Myocyte (in vitro differentiated cells): ENCODE results near the gene CREB5. TPM values are rescaled to one million over a fixed set of nuclear protein-coding genes. Genes with fewer than 3 reads are reported as not detected.

Experiments used
- DNase-seq: peaks from one replicate; pipeline ENCODE4 v3.0.0-alpha.2; 2012; ENCODE audit warnings: low read depth
- total RNA-seq: library from RNA; depleted of rRNA; stranded (reverse); fragments of >200 nt; gene quantifications from 2 replicates; pipeline ENCODE4 v1.2.3, GENCODE V29; 2014

CREB5 gene
- total RNA-seq, 1 donor from 2014 or later = 3.7 TPM

DNA sequence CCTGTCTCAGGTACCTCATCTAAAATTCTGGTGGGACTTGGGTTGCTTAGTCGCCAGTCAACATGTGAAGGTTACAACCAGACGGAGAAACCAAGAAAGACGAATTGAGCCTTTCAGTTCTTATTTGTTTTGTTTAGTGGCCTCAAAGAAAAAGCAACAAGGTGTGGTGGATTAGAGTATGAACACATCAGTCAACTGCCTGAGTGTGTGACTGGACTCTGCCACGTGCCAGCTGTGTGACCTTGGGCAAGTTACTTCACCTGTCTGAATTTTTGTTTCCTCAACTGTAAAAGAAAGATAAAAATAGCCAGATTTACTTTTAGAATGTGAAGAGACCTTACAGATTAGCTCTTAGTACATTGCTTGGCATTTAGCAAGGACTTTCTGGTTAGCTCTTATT is 259.2 kb downstream of the CREB5 start:
- DNase-seq = no peak

GRCh38 chr7:28672397-28672797 is 260.1 kb downstream of the CREB5 start:
- no peak for DNase-seq

- DNase-seq = no peak
Observed at GRCh38 chr7:28674359-28674782, 262.1 kb downstream of the CREB5 start.

DNA sequence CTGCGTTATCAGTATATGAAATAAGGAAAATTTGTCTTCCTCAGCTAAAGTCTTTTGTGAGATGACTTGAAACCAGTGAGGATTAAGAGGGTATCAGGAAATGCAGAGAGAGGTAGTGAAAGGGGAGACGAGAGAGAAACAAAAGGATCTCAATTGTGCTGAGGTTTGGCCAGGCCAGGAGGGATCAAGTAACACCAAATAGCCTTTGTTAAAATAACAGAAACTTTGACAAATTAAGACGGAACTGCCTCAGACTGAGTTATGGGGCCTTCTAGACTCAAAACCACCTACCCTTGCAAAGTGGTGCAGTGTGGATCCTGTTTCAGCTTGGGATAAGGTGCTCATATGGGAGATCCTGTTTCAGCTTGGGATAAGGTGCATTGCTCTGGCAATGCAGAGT is 263.1 kb downstream of the CREB5 start:
- no peak for DNase-seq

DNA sequence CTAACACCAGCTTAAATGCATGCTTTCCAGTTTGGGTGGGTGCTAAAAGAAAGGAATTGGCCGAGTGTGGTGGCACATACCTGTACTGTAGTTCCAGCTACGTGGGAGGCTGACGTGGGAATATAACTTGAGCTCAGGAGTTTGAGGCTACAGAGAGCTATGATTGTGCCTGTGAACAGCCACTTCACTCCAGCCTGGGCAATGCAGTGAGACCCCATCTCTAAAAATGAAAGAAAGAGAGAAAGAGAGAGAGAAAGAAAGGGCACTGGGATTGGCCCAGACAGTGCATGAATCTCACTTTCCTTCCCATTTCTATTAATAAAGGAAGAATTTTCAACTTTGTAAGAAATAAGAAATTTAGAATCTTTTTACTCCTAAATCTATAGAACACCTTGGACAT is 265.4 kb downstream of the CREB5 start:
- no peak for DNase-seq

DNA sequence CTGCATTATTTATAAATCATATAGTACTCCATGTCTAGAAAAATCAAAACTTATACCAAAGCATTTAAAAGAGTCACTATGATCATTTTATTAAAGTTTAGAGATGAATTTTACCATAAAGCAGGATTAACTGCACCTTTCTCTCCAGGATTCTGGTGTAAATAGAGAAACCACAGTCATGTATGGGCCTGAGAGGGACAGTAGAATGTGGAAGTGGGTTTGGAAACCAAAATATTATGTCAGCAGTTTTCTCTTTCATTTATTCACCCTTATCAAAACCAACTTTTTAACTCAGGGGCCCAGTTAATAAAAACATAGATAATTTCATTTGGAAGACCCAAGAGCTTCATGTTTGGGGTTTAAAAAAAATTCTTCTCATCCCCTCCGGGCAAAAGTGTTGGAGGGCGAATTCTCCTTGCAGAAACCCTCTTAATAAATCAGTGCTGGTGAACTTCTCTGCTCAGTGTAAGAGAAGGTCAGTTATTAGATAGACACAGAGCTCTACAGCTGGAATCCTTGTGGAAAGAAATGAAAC is 266.2 kb downstream of the CREB5 start:
- DNase-seq = no peak

- DNase-seq = no peak
Observed at GRCh38 chr7:28681693-28682310, 269.5 kb downstream of the CREB5 start.

DNA sequence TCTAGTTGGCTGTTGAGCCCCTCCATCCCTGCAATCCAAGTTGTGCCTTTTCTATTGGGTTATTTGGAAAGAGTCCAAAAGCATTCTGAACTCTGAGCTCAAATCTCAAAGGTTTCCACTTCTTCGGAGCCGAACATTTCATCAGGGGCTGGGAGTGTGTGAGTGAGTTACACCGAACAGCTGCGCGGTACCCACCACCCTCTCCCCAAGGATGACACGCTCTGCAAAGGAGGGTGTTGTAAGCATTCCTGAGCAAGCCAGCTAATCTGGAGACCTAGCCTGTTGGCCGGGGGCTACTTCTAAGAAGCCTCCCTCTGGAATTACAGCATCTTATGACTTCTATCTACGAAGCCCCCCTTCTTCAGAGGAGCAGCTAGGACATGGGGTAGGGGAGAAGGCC is 270.5 kb downstream of the CREB5 start:
- no peak for DNase-seq

DNA sequence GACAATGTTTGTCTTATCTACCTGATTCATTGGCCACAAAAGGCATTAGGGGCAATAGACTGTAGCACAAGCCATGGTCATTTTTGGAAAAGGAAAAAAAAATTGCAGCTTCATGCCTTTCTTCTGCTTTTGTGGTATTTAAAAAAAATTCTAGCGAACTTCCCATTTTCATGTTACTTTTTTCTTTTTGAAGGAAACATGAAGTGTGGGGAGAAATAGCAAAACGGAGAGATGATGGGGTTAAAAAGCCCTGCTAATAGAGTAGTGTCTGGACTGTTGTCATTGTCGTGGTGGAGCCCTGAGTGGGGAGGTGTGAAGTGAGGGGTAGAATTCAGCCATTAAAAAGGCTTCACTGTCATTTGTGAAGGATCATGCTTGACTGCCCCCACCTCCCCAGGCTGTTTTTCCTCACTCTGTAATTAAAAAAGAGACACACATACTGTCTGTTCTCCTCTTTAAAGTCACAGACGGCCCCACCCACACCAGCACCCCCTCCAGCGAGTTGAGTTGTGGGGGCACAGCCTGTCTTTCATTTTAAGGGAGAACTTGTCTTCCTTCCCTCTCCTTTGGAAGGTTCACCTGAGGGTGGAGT is 272.4 kb downstream of the CREB5 start:
- no peak for DNase-seq

DNA sequence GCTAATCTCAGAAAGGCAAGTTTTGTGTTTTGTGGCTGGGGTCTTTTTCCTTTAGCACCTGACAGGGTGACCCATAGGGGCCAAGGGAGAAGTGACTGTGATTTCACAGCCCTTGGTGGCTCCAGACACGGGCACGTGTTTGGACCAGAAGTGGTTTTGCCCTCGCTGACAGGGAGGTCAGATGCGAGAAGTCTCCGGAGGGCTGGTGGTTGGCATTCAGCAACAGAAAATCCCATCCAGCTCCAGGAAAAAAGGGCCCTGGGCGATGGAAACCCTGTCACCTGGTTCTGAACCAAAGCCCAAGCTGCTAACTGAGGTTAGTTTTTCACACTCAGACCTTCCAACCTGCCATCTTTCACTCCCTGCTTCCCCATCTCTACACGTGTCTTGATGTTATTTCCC is 272.9 kb downstream of the CREB5 start:
- no peak for DNase-seq

- peak; percentile 100 for DNase-seq
Observed at GRCh38 chr7:28685644-28686417, 273.5 kb downstream of the CREB5 start.

DNA sequence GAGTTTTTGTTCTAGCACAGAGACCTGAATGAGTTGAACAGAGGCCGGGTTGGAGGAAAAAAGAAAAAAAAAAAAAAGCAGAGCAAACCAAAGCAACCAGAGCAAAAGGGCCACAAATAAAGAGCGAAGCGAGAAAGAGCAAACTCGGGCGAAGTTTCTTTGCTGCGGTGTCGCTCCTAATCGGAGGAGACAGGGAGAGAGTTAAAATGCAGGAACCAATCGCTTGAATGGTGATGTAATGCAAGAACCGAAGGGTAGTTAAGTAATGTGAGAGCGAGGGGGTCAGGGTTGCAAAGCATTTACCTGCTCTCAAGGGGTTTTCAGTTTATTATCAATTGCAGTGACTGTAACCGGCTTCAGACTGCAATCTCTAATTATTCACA is 274.1 kb downstream of the CREB5 start:
- DNase-seq = peak; percentile 65

DNA sequence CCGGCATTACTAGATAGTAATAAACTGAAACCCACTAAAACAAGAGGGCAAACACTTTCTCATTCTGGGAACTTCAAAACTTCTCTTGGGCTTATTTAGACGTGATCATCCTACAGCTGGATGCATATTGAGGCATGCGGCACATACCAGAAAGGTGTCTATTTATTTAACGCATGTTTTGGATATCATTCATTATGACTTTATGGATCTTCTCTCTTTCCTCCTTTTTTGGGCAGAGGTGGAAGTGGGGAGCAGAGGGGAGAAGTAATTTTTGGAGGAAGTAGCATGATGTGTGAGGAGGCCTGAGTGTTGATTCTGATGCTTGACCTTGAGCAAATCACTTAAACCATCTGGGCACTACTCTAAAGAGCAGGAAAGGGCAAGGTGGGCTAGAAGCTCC is 275.2 kb downstream of the CREB5 start:
- DNase-seq = no peak

GRCh38 chr7:28688174-28688573 is 275.9 kb downstream of the CREB5 start:
- no peak for DNase-seq

- peak; percentile 94 for DNase-seq
Observed at GRCh38 chr7:28688651-28689050, 276.3 kb downstream of the CREB5 start.

GRCh38 chr7:28695300-28696295 is 283.3 kb downstream of the CREB5 start:
- DNase-seq = peak; percentile 51

DNA sequence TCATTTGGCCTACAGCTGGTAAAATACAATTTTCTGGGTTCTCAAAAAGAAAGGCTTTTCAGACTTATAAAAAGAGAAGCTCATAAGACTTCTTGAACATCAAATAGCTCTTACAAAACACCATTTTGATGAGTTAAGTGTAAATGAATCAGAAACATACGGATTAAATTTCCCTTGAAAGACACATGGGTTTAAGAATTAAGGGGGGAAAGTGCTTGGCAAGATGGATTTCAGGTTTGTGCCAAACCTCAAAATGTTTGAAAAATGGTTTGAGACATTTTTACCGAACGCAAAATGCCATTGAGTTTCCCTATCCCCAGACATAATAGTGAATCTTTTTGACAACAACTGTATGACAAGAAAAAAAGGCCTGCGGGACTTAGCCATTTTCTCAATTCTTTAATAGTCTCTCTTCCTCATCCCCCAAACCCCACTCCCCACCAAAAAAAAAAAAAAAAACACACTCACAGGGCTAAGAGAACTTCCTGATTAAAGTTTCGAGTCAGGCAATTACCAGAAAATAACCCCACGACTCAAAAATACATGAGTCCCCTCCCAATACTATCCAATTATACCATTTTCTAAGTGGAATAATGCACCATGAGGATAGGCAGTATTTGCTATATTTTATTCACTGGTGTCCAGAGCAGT is 285.7 kb downstream of the CREB5 start:
- peak; percentile 34 for DNase-seq

DNA sequence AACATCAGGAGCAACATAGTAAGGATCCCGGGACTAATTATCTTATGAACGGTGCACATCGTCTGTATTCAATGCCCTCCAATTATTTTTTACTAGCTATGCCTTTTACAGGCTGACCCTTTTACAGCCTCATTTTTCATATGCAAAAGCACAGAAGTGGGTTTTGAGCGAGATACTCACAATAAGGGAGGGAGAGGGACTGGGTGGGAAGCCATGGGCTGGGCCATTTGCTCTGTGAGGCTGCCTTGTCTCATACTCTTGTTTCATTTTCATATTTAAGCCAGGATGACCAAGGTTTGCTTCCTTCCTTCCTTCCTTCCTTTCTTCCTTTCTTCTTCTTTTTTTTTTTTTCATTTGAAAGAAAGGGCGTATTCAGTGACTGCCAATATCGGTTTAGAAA is 286.5 kb downstream of the CREB5 start:
- DNase-seq = no peak

GRCh38 chr7:28700096-28700495 is 287.8 kb downstream of the CREB5 start:
- DNase-seq = no peak

GRCh38 chr7:28700790-28701203 is 288.5 kb downstream of the CREB5 start:
- DNase-seq = peak; percentile 56

DNA sequence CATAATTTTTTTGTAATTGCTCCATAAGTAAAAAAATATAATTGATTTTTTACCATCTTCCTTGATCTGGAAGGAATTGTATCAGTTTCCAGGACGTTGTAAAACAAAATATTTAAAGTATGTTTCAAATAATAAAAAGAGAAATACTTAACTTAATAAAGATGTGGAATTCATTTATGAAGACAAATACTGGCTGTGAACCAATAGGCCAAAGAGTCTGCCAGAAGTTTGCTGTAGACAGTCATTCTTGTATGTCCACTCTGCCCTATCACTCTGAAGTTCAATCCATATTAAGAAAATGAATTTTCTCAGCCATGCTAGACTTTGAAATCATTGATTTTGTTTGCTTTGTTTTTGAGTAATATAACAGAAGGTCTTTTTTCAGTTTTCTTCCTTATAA is 289.4 kb downstream of the CREB5 start:
- no peak for DNase-seq
